CD4-positive, alpha-beta T cell treated with Interferon gamma for 1 hour (primary cell): ENCODE results near the gene GIGYF1.

Experiments
- DNase-seq: peaks from one replicate; pipeline ENCODE4 v3.0.0-alpha.2; 2020

The GIGYF1 gene

DNA sequence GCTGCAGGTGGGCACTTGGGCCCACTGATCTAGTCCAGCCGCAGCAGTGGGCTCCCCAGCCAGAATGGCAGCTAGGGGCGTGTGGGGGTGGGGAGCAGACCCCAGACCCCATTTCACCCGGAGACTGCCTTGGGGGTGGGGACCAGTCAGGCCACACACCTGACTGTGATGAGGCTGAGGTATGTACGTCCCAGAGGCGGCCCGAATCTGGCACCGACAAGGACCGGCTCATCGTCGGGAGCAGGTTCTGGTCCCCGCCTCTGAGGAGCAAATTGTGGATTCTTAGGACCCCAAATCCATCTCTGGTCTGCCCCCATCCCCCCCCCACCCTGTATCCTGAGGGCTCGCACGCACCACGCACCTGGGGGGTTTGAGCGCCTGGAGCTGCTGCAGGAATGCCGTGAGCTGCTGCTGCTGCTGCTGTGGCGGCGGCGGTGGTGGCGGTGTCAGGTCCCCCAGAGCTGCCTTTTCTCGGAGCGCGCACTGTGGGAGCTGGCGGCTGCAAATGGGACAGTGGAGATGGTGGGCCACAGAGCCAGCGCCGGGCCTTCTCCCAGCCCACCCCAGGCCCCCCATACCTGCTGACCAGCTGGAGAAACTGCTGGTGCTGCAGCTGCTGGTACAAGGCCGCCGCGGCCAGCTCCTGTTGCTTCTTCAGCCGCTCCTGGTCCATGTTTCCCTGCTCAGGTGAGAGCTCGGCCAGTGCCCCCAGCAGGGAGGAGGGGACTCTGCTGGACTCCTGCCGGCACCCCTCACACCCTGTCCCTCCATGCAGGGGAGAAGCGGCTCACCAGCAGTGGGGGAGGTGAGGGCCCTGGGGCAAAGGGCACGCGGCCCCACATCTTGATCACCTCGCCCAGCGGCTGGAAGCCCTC, 10.2 kb downstream of the GIGYF1 start:
- no peak for DNase-seq

- DNase-seq = no peak
Measured at GRCh38 chr7:100682991-100683658, 10.9 kb downstream of the GIGYF1 start.

- no peak for DNase-seq
Measured at GRCh38 chr7:100682228-100682741, 11.8 kb downstream of the GIGYF1 start.

DNA sequence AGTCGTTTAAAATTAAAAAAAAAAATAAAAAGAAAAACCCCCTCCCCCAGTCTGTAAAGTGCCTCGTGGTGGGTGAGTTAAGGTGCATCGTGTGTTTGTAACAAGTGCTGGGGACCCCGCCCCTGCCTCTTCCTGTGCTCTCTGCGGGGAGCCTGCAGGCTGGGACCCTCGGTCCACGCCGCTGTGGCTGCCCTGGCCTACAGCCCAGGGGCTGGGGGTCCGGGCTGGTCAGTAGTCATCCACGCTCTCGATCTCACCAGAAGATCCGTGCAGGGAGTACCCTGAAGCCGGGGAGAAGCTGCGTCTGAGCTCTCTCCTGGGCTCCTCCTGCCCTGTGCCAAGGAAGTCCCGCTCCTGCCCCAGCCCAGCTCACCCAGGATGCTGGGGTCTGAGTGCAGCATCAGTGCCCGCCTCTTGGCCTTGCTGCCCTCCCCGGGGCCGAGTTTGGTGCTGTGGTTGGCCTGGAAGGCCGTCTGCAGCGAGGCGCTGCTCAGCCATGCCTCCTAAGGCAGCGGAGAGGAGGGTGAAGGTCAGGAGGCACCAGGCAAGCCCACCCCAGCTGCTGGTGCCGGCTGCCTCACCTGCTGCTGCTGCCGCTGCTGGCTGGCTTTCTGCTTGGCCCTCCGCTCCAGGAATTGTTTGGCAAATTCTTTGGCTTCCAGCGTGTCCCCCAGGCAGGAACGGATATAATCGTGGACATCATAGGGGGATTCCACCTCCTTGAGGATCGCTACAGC, 12.4 kb downstream of the GIGYF1 start:
- DNase-seq = no peak

GRCh38 chr7:100680576-100681271, 13.3 kb downstream of the GIGYF1 start:
- DNase-seq = no peak

DNA sequence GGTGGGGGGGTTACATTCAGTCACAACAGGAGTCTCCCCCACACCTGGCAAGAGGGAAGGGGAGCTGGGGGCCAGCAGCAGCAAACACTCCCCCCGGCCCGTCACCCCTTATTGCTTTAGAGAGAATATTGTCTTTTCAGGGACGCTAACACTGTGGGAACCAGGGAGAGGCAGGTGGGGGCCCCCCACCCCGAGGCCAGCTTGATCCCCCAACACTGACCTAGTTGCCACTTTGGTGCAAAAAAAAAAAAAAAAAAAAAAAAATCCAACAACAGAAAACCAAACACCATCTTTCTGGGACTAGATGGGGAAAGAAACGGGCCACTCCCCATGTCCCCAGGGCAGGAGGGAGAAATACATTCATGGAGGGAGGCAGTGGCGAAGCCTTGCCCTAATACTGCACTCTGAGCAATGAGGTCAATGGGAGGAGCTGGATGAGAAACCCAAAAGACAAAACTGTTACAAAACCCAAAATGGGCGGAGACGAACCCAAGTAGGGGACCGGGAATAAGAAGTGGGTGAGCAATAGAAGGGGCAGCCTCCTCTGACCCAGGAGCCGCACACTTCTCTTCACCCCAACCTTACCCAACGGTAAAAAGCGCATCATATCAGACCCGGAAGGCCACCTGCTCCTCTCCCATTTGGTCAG, 14.0 kb downstream of the GIGYF1 start:
- DNase-seq = no peak

DNA sequence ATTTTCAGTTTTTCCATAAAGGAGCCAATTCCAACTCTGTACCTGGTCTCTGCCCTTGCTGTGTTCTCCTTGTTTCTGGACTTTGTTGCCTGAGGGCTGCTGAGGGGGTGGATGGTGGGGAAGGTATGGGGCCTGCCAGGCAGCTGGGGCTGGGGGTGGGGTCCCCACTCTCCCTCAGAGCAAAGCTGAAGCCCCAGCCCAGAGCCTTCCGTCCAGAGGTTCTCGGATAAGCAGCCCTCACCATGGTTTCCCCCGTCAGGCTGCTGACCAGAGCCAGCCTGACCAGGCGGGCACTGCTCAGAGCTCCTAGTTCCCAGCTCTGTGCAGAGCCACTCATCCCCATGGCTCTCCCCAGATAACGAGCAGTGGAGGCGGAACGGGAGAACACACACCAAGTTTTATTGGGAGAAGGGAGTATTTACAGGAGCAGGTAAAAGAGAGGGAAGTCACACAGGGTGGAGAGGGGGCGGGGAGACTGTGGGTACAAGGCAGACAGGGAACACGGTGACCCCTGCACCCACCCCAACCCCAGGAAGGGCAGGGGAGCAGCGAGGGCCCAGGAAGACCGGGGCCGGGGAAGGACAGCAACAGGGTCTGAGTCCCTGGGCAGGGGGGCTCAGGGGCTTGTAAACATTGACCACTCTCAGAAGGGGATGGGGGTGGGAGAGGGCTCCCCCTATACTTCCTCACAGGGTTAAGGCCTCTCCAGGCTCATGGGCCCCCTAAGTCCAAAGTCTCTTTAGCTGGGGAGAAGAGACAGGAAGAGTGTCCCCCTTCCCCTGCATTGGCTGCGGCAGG, 14.7 kb downstream of the GIGYF1 start:
- DNase-seq = no peak

GRCh38 chr7:100678291-100678984, 15.6 kb downstream of the GIGYF1 start:
- DNase-seq = no peak

DNA sequence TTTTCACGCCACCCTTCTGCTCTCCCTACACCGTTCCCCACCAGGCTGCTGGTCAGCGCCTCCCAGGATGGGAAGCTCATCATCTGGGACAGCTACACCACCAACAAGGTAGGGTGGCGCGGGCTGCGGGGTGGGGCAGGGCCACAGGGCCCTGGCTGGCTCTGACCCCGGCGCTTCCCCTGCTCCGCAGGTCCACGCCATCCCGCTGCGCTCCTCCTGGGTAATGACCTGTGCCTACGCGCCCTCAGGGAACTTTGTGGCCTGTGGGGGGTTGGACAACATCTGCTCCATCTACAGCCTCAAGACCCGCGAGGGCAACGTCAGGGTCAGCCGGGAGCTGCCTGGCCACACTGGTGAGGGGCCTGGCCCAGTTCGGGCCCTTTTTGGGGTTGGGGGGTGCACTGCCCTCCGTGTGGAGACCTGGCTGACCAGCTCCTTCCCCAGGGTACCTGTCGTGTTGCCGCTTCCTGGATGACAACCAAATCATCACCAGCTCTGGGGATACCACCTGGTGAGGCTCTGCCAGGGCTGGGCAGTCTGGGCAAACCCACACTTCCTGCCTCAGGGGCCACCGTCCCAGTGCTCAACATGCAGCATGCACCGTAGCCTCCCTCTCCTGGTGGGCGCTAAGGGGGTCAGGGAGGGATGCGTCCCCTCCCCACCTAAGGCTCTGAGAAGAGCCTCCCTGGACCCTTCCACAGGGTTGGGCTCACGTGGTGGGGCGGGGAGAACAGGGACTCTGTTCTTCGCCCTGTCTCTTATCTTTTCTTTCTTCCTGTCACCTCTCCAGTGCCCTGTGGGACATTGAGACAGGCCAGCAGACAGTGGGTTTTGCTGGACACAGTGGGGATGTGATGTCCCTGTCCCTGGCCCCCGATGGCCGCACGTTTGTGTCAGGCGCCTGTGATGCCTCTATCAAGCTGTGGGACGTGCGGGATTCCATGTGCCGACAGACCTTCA, 16.5 kb downstream of the GIGYF1 start:
- no peak for DNase-seq

- no peak for DNase-seq
Measured at GRCh38 chr7:100676501-100677306, 17.3 kb downstream of the GIGYF1 start.

- DNase-seq = peak; percentile 98
Measured at GRCh38 chr7:100675581-100676350, 18.3 kb downstream of the GIGYF1 start.

DNA sequence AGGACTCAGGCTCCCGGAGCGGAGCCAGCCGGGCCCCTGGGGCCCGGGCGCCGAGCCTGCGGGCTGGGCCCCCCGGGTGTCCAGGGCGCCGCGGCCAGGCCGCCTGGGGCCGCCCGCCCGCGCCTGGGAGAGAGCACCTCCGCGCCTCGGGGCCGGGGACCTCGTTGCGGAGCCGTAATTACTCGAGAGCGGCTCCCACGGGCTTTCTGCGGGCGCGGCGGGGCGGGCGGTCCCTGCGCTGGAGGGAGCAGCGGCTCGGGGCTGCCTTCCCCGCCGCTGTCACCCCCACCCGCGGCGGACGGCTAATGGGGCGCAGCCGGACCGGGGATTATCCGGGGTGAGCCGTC, 19.0 kb downstream of the GIGYF1 start:
- DNase-seq = no peak

- DNase-seq = no peak
Measured at GRCh38 chr7:100674411-100675104, 19.5 kb downstream of the GIGYF1 start.

GRCh38 chr7:100673942-100674410, 20.1 kb downstream of the GIGYF1 start:
- DNase-seq = peak; percentile 41

- DNase-seq = peak; percentile 98
Measured at GRCh38 chr7:100673302-100673941, 20.6 kb downstream of the GIGYF1 start, which contains the start of gene GNB2. GNB2 (plus strand) TSS chr7:100673740; CDS start chr7:100676266, 2,526 bp downstream.
